H1 (cell line): ENCODE data around the gene FLNA. TPM values are rescaled to one million over a fixed set of nuclear protein-coding genes. Genes with fewer than 3 reads are reported as not detected.
"Not testable (repeated sequence)": the region's sequence is repeated elsewhere in the genome, so short reads cannot be mapped to it uniquely, and the experiment has no call there.

Experiments used
- CTCF ChIA-PET: fragments of 300-600 bp; sonication (Branson Sonifier 250); formaldehyde crosslinking; loops from one replicate; lab custom pipeline; 2021; ENCODE audit not compliant: partially characterized antibody; lab: Charles Lee
- POLR2A ChIA-PET: fragments of 300-600 bp; sonication (Branson Sonifier 250); formaldehyde crosslinking; loops from one replicate; lab custom pipeline; 2021; ENCODE audit warnings: inconsistent platforms; ENCODE audit not compliant: partially characterized antibody; lab: Charles Lee
- DNase-seq, 2 experiments: peaks; one replicate each; pipeline versions ENCODE4 v3.0.0 to v3.0.0-alpha.2; 2010 to 2022; ENCODE audit warnings: low spot score in 2 of 2, low read depth in 1 of 2, mixed read lengths in 1 of 2
- FAIRE-seq: peaks from 2 replicates; lab custom pipeline; 2011; peaks lifted over from hg19 to GRCh38; lab: Jason Lieb, UNC
- H2AFZ ChIP-seq: 2 replicates; pipeline ENCODE4 v1.8.1; 2012; ENCODE audit warnings: low read length, inconsistent platforms
- H2AK5ac ChIP-seq: 2 replicates; pipeline ENCODE4 v1.6.1; 2013; ENCODE audit warnings: low read depth, low read length
- H2BK120ac ChIP-seq: replicated peaks from 2 replicates; pipeline ENCODE3; 2013; ENCODE audit warnings: low read depth, low read length, inconsistent platforms
- H2BK12ac ChIP-seq: 2 replicates; pipeline ENCODE4 v1.6.1; 2013; ENCODE audit warnings: low read depth, low read length
- H2BK15ac ChIP-seq: 2 replicates; pipeline ENCODE4 v1.6.1; 2013; ENCODE audit warnings: low read length
- H2BK20ac ChIP-seq: 2 replicates; pipeline ENCODE4 v1.6.1; 2013; ENCODE audit warnings: low read length
- H2BK5ac ChIP-seq: 2 replicates; pipeline ENCODE4 v1.6.1; 2013; ENCODE audit warnings: low read depth, low read length
- H3K14ac ChIP-seq: 2 replicates; pipeline ENCODE4 v1.6.1; 2013; ENCODE audit warnings: inconsistent platforms; ENCODE audit not compliant: insufficient read length
- H3K18ac ChIP-seq: 2 replicates; pipeline ENCODE4 v1.6.1; 2013; ENCODE audit warnings: low read length; ENCODE audit errors: extremely low read depth
- H3K23ac ChIP-seq: 2 replicates; pipeline ENCODE4 v1.6.1; 2013; ENCODE audit warnings: inconsistent platforms; ENCODE audit not compliant: insufficient read length
- H3K23me2 ChIP-seq: 2 replicates; pipeline ENCODE4 v1.6.1; 2013; ENCODE audit warnings: low read depth, low read length
- H3K27ac ChIP-seq: 2 replicates; pipeline ENCODE4 v1.6.1; 2011; ENCODE audit warnings: low read depth, low read length, inconsistent platforms
- H3K27me3 ChIP-seq, 4 experiments: replicated peaks in 1 of 4; 1 replicate in 1 of 4; 2 replicates in 3 of 4; pipeline versions ENCODE4 v1.6.1 to v1.8.1; 2011 to 2013; ENCODE audit warnings: low read length in 3 of 4, mild to moderate bottlenecking in 3 of 4, inconsistent platforms in 2 of 4, mixed read lengths in 2 of 4, moderate library complexity in 1 of 4; ENCODE audit not compliant: control insufficient read depth in 3 of 4, insufficient read depth in 3 of 4; ENCODE audit errors: extremely low read depth in 1 of 4
- H3K36me3 ChIP-seq, 4 experiments: 2 replicates each; pipeline versions ENCODE4 v1.6.1 to v1.8.1; 2011 to 2013; ENCODE audit warnings: mild to moderate bottlenecking in 4 of 4, low read length in 3 of 4, moderate library complexity in 2 of 4, control low read depth in 1 of 4, inconsistent platforms in 1 of 4; ENCODE audit not compliant: insufficient read depth in 4 of 4, control insufficient read depth in 2 of 4
- H3K4ac ChIP-seq: replicated peaks from 2 replicates; pipeline ENCODE3; 2013; ENCODE audit warnings: low read length, low read depth, mixed read lengths, inconsistent platforms; ENCODE audit not compliant: insufficient read length
- H3K4me1 ChIP-seq, 4 experiments: replicated peaks in 1 of 4; 1 replicate in 1 of 4; 2 replicates in 3 of 4; pipeline versions ENCODE4 v1.6.1 to v1.8.1; 2011 to 2013; ENCODE audit warnings: low read length in 3 of 4, inconsistent platforms in 2 of 4, mixed read lengths in 1 of 4; ENCODE audit not compliant: insufficient read depth in 4 of 4, control insufficient read depth in 3 of 4
- H3K4me2 ChIP-seq, 2 experiments: 2 replicates each; pipeline versions ENCODE4 v1.6.1 to v1.8.1; 2011 to 2013; ENCODE audit warnings: low read depth in 2 of 2, low read length in 2 of 2, control low read depth in 1 of 2, inconsistent platforms in 1 of 2, mild to moderate bottlenecking in 1 of 2; ENCODE audit not compliant: insufficient read depth in 1 of 2
- H3K4me3 ChIP-seq, 4 experiments: fragments of 200-600, 300-600 bp in 1 of 4; sonication (generic), shearing (Covaris generic), sonication (Bioruptor Twin) in 1 of 4; 2 replicates each; pipeline versions ENCODE4 v1.5.1 to v1.8.1; 2011 to 2016; ENCODE audit warnings: low read length in 4 of 4, low read depth in 3 of 4, control low read depth in 2 of 4, inconsistent platforms in 2 of 4, mild to moderate bottlenecking in 2 of 4, mixed read lengths in 1 of 4, moderate library complexity in 1 of 4; ENCODE audit not compliant: insufficient read depth in 2 of 4; ENCODE audit errors: extremely low read depth in 1 of 4
- H3K56ac ChIP-seq: replicated peaks from 2 replicates; pipeline ENCODE3; 2013; ENCODE audit warnings: low read depth, mild to moderate bottlenecking, mixed read lengths, low read length, inconsistent platforms; ENCODE audit not compliant: insufficient read length
- H3K79me1 ChIP-seq: 2 replicates; pipeline ENCODE4 v1.6.1; 2013; ENCODE audit warnings: low read depth, low read length, control low read depth
- H3K79me2 ChIP-seq, 2 experiments: 2 replicates each; pipeline versions ENCODE4 v1.6.1 to v1.8.1; 2012 to 2013; ENCODE audit warnings: low read length in 2 of 2, mild to moderate bottlenecking in 2 of 2, inconsistent platforms in 1 of 2; ENCODE audit not compliant: insufficient read depth in 2 of 2, control insufficient read depth in 1 of 2
- H3K9ac ChIP-seq, 4 experiments: replicated peaks in 1 of 4; 1 replicate in 1 of 4; 2 replicates in 3 of 4; pipeline versions ENCODE4 v1.6.1 to v1.8.1; 2011 to 2013; ENCODE audit warnings: low read depth in 3 of 4, low read length in 3 of 4, control low read depth in 2 of 4, mild to moderate bottlenecking in 2 of 4, moderate library complexity in 2 of 4, inconsistent platforms in 1 of 4; ENCODE audit errors: extremely low read depth in 1 of 4
- H3K9me3 ChIP-seq, 2 experiments: 2 replicates each; pipeline versions ENCODE4 v1.6.1 to v1.8.1; 2012 to 2013; ENCODE audit warnings: mild to moderate bottlenecking in 2 of 2, moderate library complexity in 2 of 2, control low read depth in 1 of 2, inconsistent platforms in 1 of 2, low read depth in 1 of 2, low read length in 1 of 2, mixed read lengths in 1 of 2; ENCODE audit not compliant: insufficient read depth in 2 of 2
- H4K20me1 ChIP-seq, 2 experiments: replicated peaks in 1 of 2; 2 replicates each; pipeline versions ENCODE3 to v1.8.1; 2011 to 2013; ENCODE audit warnings: inconsistent platforms in 2 of 2, low read length in 2 of 2, mild to moderate bottlenecking in 1 of 2; ENCODE audit not compliant: insufficient read depth in 2 of 2, control insufficient read depth in 1 of 2
- H4K5ac ChIP-seq: 2 replicates; pipeline ENCODE4 v1.6.1; 2013; ENCODE audit warnings: low read length, low read depth, mixed read lengths, inconsistent platforms; ENCODE audit not compliant: insufficient read length
- H4K8ac ChIP-seq: 2 replicates; pipeline ENCODE4 v1.8.0; 2013; ENCODE audit warnings: mild to moderate bottlenecking, moderate library complexity, low read length, inconsistent platforms; ENCODE audit not compliant: insufficient read depth; ENCODE audit errors: extremely low read depth
- H4K91ac ChIP-seq: replicated peaks from 2 replicates; pipeline ENCODE3; 2013; ENCODE audit warnings: low read length, mixed read lengths, inconsistent platforms; ENCODE audit not compliant: insufficient read length
- EZH2 ChIP-seq: fragments of 200-600 bp; sonication (generic); IDR thresholded peaks from 2 replicates; pipeline ENCODE4 v1.7.1; 2012; ENCODE audit warnings: low read depth, mild to moderate bottlenecking, moderate library complexity, low read length, inconsistent platforms; ENCODE audit not compliant: severe bottlenecking
- HDAC2 ChIP-seq, 2 experiments: fragments of 300-600 bp in 1 of 2; sonication (generic) in 1 of 2; IDR thresholded peaks; 2 replicates each; pipeline ENCODE4 v1.6.1; 2011 to 2012; ENCODE audit warnings: low read depth in 2 of 2, low read length in 2 of 2, mild to moderate bottlenecking in 2 of 2, moderate library complexity in 2 of 2, borderline replicate concordance in 1 of 2, inconsistent platforms in 1 of 2
- TCF12 ChIP-seq: IDR thresholded peaks from 2 replicates; pipeline ENCODE4 v1.6.1; 2011; ENCODE audit warnings: low read depth, mild to moderate bottlenecking, low read length
- WGBS, 2 experiments: shearing (Covaris generic) in 1 of 2; methylation state at CpG; one replicate each; pipeline versions ENCODE4 v1.1.6 to v1.1.7; 2013 to 2015; ENCODE audit warnings: low lambda C conversion rate in 2 of 2, mixed read lengths in 2 of 2, inconsistent platforms in 1 of 2, low coverage in 1 of 2, missing lambda C conversion rate in 1 of 2; ENCODE audit not compliant: insufficient replicate concordance in 2 of 2, insufficient coverage in 1 of 2, insufficient read length in 1 of 2; ENCODE audit errors: extremely low coverage in 1 of 2, missing lambda C conversion rate in 1 of 2; 5-methylcytosine and 5-hydroxymethylcytosine counted together
- polyA plus RNA-seq, 7 experiments: library from polyadenylated mRNA; depleted of rRNA in 3 of 7; stranded (reverse) in 5 of 7; unstranded in 2 of 7; fragments of >200 nt in 5 of 7; fragments of 200-250 nt in 2 of 7; gene quantifications; 1 replicate in 5 of 7; 2 replicates in 1 of 7; 4 replicates in 1 of 7; pipeline versions ENCODE4 v1.2.1 to v1.2.3, GENCODE V29; 2011 to 2013; ENCODE audit warnings: missing spikeins in 2 of 7, mixed read lengths in 2 of 7
- total RNA-seq: library from RNA; stranded (reverse); fragmentation: NEBNext Ultra II Directional; extraction: Animal tissue kit (Norgen Biotek cat#: 25700); gene quantifications from 2 replicates; pipeline ENCODE4 v1.2.1, GENCODE V29; 2021

FLNA gene
- total and polyA plus RNA-seq, 2 of the 8 experiments (the other 6 are each of a cell fraction or from before 2014, with no cell fraction given), result 315 to 925 TPM

DNA sequence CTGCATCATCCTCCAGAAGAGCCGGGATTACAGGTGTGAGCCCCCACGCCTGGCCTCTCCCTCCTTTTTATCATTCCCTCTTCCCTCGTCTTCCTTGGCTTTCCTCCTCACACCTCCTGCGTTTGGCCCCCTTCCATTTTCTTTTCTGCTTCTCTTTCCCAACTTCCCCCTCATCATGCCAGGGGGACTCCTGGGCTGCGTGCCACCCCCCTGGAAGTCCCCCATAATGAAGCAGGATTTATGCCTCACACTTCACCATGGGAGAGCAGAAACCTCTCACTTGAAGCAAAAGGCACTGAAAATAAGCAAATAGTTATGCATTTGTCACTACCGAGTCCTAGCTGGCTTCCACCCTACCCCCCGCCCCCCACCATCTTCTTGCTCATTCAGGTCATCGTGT is 71.0 kb downstream of the FLNA start (continued):
- no peak for TF ChIP-seq HDAC2 (IDR thresholded peaks at IDR 0.05; ENCODE audit: borderline replicate concordance in 1 of 2, low read depth in 2 of 2, low read length in 2 of 2)
- TF ChIP-seq EZH2, result no peak
- no peak for TF ChIP-seq TCF12

DNA sequence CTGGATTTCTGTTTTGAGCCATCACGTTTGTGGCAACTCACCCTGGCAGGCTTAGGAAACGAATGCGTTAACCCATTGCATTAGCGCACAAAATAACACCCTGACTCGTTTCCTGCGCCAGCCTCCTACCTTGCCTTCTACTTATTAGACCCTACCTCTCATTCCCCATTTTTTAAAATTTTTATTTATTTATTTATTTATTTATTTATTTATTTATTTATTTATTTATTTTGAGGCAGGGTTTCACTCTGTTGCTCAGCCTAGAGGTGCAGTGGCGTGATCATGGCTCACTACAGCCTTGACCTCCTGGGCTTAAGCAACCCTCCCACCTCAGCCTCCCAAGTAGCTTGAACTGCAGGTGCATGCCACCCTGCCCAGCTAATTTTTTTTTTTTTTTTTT is 71.4 kb downstream of the FLNA start:
- H4K20me1 ChIP-seq, H4K91ac ChIP-seq, H3K9ac ChIP-seq, H3K4ac ChIP-seq, H3K79me1 ChIP-seq, H2AFZ ChIP-seq, H3K27ac ChIP-seq, H3K56ac ChIP-seq, H3K4me1 ChIP-seq, H3K36me3 ChIP-seq, H2BK15ac ChIP-seq, H2BK12ac ChIP-seq, H3K23ac ChIP-seq, H3K27me3 ChIP-seq, H4K8ac ChIP-seq, H3K4me3 ChIP-seq, H2BK20ac ChIP-seq, H3K23me2 ChIP-seq, POLR2A ChIA-PET, H3K9me3 ChIP-seq, H2BK120ac ChIP-seq, H2BK5ac ChIP-seq, DNase-seq, H3K18ac ChIP-seq, H3K79me2 ChIP-seq, FAIRE-seq, CTCF ChIA-PET, H4K5ac ChIP-seq, H2AK5ac ChIP-seq, H3K4me2 ChIP-seq, H3K14ac ChIP-seq: not testable (repeated sequence)
- WGBS, 2 experiments, result 94 to 100% methylated on average over 1 to 6 of the region's 7 CpGs
